Natural killer cell treated with Interleukin-12 subunit alpha and Interleukin-12 subunit beta and Interleukin-15 and Interleukin-18, amount 100 ng/mL, for 72 hours (primary cell): ENCODE results near the gene RASA3. TPM values are rescaled to one million over a fixed set of nuclear protein-coding genes. Genes with fewer than 3 reads are reported as not detected.
A peak's percentile ranks its signal among the peaks of the same experiment; 100 is the strongest.
"Not testable (repeated sequence)": the region's sequence is repeated elsewhere in the genome, so short reads cannot be mapped to it uniquely, and the experiment has no call there.

ENCODE experiments used
- ATAC-seq, 2 donors: fragments of 150-1000 bp; cut with Tn5 transposase in 1 of 2; sonication (Bioruptor Pico), chemical (Tn5 transposase) in 1 of 2; 2 replicates each; pipeline ENCODE4 v1.10.0; 2021
- DNase-seq: peaks from one replicate; pipeline ENCODE4 v3.0.0; 2022; ENCODE audit warnings: low spot score
- H3K27ac Mint-ChIP-seq, 2 donors: 1 replicate in 1 of 2; 2 replicates in 1 of 2; pipeline ENCODE4 v1.8.0; 2022; ENCODE audit warnings: mixed read lengths in 2 of 2, mild to moderate bottlenecking in 1 of 2, moderate library complexity in 1 of 2
- H3K27me3 Mint-ChIP-seq, 2 donors: 1 replicate in 1 of 2; 2 replicates in 1 of 2; pipeline ENCODE4 v1.8.0; 2022; ENCODE audit warnings: mixed read lengths in 2 of 2
- H3K36me3 Mint-ChIP-seq: one replicate; pipeline ENCODE4 v1.8.0; 2022; ENCODE audit warnings: mixed read lengths
- H3K4me1 Mint-ChIP-seq, 2 donors: 1 replicate in 1 of 2; 2 replicates in 1 of 2; pipeline ENCODE4 v1.8.0; 2022; ENCODE audit warnings: low read depth in 2 of 2, mixed read lengths in 2 of 2, mild to moderate bottlenecking in 1 of 2
- H3K4me3 Mint-ChIP-seq: one replicate; pipeline ENCODE4 v1.8.0; 2022; ENCODE audit warnings: mixed read lengths
- H3K9me3 Mint-ChIP-seq: 2 replicates; pipeline ENCODE4 v1.8.0; 2022; ENCODE audit warnings: mixed read lengths
- total RNA-seq, 2 donors: library from RNA; stranded (reverse); gene quantifications; one replicate each; pipeline ENCODE4 v1.2.3, GENCODE V29; 2022

Gene RASA3
- total RNA-seq, 2 donors from 2014 or later = 6.9 to 11.7 TPM

DNA sequence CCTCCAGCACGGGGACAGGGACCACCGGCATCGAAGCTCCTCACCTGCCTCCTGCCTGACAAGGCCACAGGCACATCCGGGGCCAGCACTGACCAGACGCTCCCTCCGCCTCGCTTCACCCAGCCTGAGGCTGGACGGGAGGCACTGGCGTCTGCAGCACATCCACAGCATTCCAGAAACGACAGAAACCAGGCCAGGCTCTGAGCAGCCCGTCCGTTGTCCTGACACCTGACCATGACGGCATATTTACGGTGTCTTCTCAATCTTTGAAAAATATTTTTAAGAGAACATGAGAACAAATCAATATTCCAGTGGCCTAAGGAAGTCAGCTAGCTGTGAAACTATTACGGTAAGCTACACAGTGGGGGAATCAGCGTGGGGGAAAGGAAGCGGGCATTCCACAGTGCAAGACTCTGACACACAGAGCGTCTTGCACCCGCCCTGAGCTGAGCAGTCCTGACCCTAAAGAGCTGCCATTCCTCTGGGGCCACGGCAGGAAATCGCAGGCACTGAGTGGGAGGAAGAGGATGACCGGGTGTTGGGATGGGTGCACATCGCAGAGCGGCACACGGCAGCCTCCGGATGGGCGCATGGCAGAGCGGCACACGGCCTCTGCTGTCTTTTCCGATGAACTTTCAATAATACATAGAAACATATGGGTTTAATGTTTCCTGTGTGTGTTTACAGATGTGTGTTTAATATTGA, 26.8 kb downstream of the RASA3 start:
- peak overlapping the region; percentile 48 for H3K4me3 Mint-ChIP-seq
- peak; percentile 49 for DNase-seq
- no peaks in the 10 kb centered on the region for H3K27me3 Mint-ChIP-seq
- H3K4me1 Mint-ChIP-seq = peaks cover 46 to 52% of the 10 kb centered on the region in 2 donors
- H3K27ac Mint-ChIP-seq = peak overlapping the region; percentile 39 to 79
- peak in 1 of 2 donors; percentile 43 for ATAC-seq
- no peaks in the 10 kb centered on the region for H3K36me3 Mint-ChIP-seq
- no peaks in the 10 kb centered on the region for H3K9me3 Mint-ChIP-seq

DNA sequence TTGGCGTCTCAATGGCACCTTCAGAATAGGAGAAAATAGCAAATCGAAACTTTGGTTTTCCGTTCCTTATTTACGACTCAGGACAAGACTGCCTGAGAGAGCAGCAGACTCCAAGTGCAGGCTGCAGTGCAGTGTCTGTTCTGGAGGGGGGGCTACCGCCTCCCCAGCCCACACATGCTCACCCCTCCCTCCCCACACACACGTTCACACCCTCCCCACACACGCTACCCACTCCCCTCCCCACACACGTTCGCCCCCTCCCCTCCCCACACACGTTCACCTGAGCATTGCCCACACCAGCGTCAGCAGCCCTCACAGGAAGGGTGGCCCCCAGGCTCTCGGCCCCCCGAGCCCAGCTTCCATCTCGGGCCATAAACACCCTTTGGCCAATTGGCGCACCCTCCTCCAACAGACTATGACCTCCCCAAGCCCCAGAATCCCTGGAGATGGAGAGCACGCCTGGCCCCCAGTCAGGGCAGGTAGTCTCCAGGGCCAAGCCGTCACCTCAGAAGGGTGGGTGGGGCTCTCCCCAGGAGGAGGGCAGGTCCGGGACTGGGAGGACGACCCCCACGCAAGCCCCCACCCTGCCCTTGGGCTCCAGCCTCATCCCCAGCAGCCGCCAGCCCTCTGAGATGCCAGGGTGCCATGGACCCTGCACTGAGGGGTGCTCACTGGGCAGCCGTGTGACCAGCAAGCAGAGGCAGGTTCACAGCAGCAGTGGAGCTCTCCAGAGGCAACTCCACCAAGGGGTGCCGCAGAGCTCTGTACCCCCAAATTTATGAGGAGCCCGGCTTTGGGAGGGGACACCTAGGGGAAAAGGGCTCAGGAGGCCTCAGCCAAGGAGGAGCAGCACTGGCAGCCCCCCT, 27.5 kb downstream of the RASA3 start:
- Mint-ChIP-seq H3K27ac (peak overlapping the region; percentile 68 to 83), H3K36me3 (no peaks in the 10 kb centered on the region), H3K9me3 (no peaks in the 10 kb centered on the region), H3K27me3 (no peaks in the 10 kb centered on the region), H3K4me3 (peak overlapping the region; percentile 61), H3K4me1 (peaks cover 42 to 50% of the 10 kb centered on the region in 2 donors)
- DNase-seq (peak; percentile 59), ATAC-seq (peak; percentile 12 to 34)

GRCh38 chr13:114103801-114104654, 28.4 kb downstream of the RASA3 start:
- ATAC-seq (peak; percentile 60 to 67), DNase-seq (peak; percentile 59)
- Mint-ChIP-seq H3K36me3 (no peaks in the 10 kb centered on the region), H3K9me3 (no peaks in the 10 kb centered on the region), H3K4me1 (peaks cover 34 to 45% of the 10 kb centered on the region in 2 donors), H3K27me3 (no peaks in the 10 kb centered on the region), H3K27ac (peak overlapping the region; percentile 68 to 83), H3K4me3 (peak overlapping the region; percentile 61)

GRCh38 chr13:114103289-114103621, 29.2 kb downstream of the RASA3 start:
- ATAC-seq, H3K36me3 Mint-ChIP-seq: not testable (repeated sequence)

DNA sequence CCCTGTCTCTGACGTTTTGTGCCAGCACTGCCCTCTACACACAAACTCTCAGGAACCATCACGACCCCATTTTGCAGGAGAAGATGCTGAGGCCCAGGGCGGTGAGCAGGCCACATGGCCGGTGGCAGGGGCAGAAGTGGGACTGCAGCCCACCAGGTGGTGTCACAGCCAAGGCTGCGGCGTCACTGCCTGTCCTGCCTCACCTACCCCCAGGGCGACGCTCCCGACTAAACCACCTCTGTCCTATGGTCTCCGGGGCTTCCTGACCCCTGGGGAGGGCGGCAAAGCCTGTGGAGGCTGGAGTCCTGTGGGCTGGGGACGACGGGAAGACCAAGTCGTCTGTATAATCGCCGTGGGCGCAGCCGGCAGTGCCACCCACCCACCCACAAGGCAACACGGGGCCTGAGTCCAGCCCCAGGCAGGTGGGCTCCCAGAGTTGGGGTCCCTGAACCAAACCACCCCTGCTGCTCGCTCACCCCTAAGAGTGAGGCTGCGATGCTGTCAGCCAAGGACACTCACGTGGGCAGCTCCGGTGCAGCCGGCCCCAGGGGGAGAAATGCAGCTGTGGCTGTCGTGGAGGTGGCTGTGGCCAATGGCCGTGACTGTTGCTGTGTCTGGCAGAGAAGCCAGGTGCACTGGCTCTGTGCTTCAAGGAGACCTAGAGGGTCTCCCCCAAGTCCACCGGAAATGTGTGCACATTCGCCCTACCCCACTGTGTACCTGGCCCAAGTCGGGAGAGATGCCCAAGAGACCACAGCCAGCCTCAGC, 29.7 kb downstream of the RASA3 start:
- Mint-ChIP-seq H3K4me3 (no peak overlapping the region), H3K27me3 (no peaks in the 10 kb centered on the region), H3K4me1 (peaks cover 30 to 42% of the 10 kb centered on the region in 2 donors), H3K27ac (no peak overlapping the region), H3K9me3 (no peaks in the 10 kb centered on the region), H3K36me3 (no peaks in the 10 kb centered on the region)
- ATAC-seq = peak in 1 of 2 donors; percentile 17
- peak; percentile 54 for DNase-seq

More at GRCh38 chr13:114103289-114103621, 29.2 kb downstream of the RASA3 start:
- H3K27ac Mint-ChIP-seq, H3K27me3 Mint-ChIP-seq, DNase-seq, H3K9me3 Mint-ChIP-seq, H3K4me3 Mint-ChIP-seq: not testable (repeated sequence)
- peaks cover 30 to 42% of the 10 kb centered on the region in 2 donors for H3K4me1 Mint-ChIP-seq

GRCh38 chr13:114102131-114102520, 30.3 kb downstream of the RASA3 start:
- peak; percentile 31 for DNase-seq
- no peaks in the 10 kb centered on the region for H3K9me3 Mint-ChIP-seq
- H3K4me3 Mint-ChIP-seq = no peak overlapping the region
- no peak for ATAC-seq
- peaks cover 35 to 47% of the 10 kb centered on the region in 2 donors for H3K4me1 Mint-ChIP-seq
- peak overlapping the region in 1 of 2 donors; percentile 40 for H3K27ac Mint-ChIP-seq
- H3K27me3 Mint-ChIP-seq = no peaks in the 10 kb centered on the region
- H3K36me3 Mint-ChIP-seq = no peaks in the 10 kb centered on the region

DNA sequence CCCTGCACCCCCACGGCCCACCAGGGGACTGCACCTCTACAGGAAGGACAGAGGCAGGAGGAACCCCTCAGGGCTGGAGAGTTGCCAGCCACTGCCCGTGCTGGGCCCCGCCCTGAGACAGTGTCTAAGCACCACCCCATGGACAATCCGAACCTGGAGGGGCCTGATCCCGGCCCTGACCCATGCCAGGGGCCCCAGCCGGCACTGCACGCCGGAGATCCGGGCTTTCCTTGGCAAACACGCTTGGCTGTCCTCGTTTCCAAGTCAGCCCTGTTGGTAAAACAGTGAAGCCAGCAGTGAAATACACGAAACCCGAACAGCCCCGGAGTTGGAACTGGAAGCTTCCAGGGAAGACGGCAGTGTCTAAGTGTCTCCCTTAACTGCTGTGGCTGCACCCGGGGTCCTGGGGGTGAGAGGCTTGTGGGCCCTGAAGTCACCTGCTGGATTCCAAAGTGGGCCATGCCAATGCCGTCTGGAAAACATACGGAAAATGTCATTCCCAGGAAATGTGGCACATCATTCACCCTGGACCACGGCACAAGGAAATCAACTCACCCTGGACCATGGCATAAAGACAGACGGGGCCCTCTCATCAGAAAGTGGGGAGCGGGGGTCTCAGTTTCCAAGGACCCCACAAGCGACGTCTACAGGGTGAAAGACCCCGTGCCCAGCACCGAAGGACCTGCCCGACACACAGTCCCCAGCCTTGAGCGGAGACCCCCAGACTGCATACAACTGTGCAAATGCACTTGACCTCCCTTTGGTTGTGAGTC, 30.9 kb downstream of the RASA3 start:
- Mint-ChIP-seq H3K4me1 (peaks cover 41 to 50% of the 10 kb centered on the region in 2 donors), H3K9me3 (no peaks in the 10 kb centered on the region), H3K36me3 (no peaks in the 10 kb centered on the region), H3K4me3 (no peak overlapping the region), H3K27ac (peak overlapping the region in 1 of 2 donors; percentile 40), H3K27me3 (no peaks in the 10 kb centered on the region)
- ATAC-seq = no peak
- peak; percentile 58 for DNase-seq

GRCh38 chr13:114100446-114101357, 31.7 kb downstream of the RASA3 start:
- Mint-ChIP-seq H3K27ac (peak overlapping the region in 1 of 2 donors; percentile 82), H3K9me3 (no peaks in the 10 kb centered on the region), H3K4me1 (peaks cover 43 to 53% of the 10 kb centered on the region in 2 donors), H3K27me3 (no peaks in the 10 kb centered on the region), H3K36me3 (no peaks in the 10 kb centered on the region), H3K4me3 (no peak overlapping the region)
- no peak for ATAC-seq
- DNase-seq = peak; percentile 51

- H3K36me3 Mint-ChIP-seq = no peaks in the 10 kb centered on the region
- ATAC-seq = no peak
- H3K4me1 Mint-ChIP-seq = peaks cover 44 to 58% of the 10 kb centered on the region in 2 donors
- no peaks in the 10 kb centered on the region for H3K27me3 Mint-ChIP-seq
- H3K27ac Mint-ChIP-seq = peak overlapping the region in 1 of 2 donors; percentile 82
- DNase-seq = peak; percentile 59
- no peaks in the 10 kb centered on the region for H3K9me3 Mint-ChIP-seq
- no peak overlapping the region for H3K4me3 Mint-ChIP-seq
These were observed 32.4 kb downstream of the RASA3 start for GRCh38 chr13:114099918-114100445.

- H3K9me3 Mint-ChIP-seq = no peaks in the 10 kb centered on the region
- DNase-seq (no peak), ATAC-seq (peak; percentile 50 to 61)
- H3K27me3 Mint-ChIP-seq = no peaks in the 10 kb centered on the region
- no peak overlapping the region for H3K4me3 Mint-ChIP-seq
- peaks cover 42 to 53% of the 10 kb centered on the region in 2 donors for H3K4me1 Mint-ChIP-seq
- no peaks in the 10 kb centered on the region for H3K36me3 Mint-ChIP-seq
- no peak overlapping the region for H3K27ac Mint-ChIP-seq
These were observed 33.2 kb downstream of the RASA3 start for GRCh38 chr13:114099191-114099590.

DNA sequence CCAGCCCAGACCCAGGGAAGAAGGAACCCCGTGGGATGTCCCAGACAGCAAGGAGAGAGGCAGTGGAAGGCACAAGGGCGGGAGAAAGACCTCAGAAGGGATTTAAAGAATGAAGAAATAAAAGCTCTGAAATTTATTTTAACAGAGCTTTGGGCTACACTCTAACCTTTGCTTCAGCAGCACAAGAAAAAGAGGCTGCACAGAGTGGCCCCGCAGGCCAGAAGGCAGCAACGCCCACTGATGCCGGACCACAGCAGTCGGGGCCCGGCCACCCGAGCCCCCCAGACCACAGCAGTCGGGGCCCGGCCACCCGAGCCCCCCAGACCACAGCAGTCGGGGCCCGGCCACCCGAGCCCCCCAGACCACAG, 33.8 kb downstream of the RASA3 start:
- DNase-seq, H3K36me3 Mint-ChIP-seq, H3K9me3 Mint-ChIP-seq, H3K27me3 Mint-ChIP-seq, ATAC-seq: not testable (repeated sequence)
- peak overlapping the region; percentile 33 for H3K4me3 Mint-ChIP-seq
- H3K4me1 Mint-ChIP-seq = peaks cover 45 to 57% of the 10 kb centered on the region in 2 donors
- H3K27ac Mint-ChIP-seq = peak overlapping the region; percentile 69 to 93
